ENCODE data around the gene RC3H2. TPM values are rescaled to one million over a fixed set of nuclear protein-coding genes. Genes with fewer than 3 reads are reported as not detected.

The RC3H2 gene
- total and polyA plus RNA-seq, 2 donors (not counting 1 experiment from before 2014, with no cell fraction given) = 35.7 to 43.1 TPM

DNA sequence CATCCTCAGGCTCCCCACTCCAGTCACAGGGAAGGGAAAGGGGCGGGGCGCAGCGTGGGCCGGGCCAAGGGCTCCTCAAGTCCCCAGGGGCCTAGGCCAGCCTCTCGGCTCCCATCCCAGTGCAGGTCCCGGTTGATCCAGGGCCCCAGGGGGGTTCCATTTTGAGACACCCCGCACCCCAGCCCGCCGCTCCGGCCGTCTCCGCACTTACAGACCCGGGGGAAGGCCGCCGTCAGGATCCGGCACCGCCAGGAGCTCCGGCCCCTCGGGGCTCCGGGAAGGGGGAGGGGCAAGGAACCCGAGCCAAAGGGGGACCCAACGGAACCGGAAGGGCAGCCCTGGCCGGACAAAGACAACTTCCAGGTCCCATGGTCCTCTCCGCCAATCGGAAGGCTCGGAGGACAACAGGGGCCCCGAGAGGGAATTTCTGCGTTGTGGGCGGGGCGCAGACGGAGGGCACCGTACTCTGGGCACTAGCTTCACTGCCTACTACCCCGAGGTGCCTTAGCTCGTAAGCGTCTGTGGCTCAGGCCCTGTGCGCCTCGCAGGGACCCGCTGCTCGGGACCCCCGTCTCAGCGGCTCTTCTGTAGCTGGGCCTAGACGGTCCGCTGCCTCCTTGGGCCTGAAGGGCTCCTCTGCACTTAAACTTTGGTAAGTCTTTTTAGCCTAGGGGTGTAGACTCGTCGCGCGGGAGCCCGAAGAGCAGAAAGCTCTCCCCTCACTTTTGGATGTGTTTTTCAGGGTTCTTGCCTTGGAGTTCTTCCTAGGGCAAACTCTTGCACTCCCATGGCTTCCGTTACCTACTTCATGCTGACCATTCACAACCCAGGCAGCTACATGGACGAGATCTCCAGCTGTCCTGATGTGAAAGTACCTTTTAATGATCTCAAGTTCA, 26.3 kb upstream of the RC3H2 start, which contains the start of gene ZBTB26:
Gene ZBTB26 (minus strand): TSS at position 287 of the 896 bp plus-strand sequence. CDS start 11,578 bp downstream, outside the sequence.
- no peaks in the 10 kb centered on the region for H3K27me3 ChIP-seq (ENCODE audit: control insufficient read depth, insufficient read depth, low read length)
- no peak for TF ChIP-seq EZH2 (IDR thresholded peaks at IDR 0.05; ENCODE audit: low read length, missing control alignments)
- TF ChIP-seq, protein P1, sequence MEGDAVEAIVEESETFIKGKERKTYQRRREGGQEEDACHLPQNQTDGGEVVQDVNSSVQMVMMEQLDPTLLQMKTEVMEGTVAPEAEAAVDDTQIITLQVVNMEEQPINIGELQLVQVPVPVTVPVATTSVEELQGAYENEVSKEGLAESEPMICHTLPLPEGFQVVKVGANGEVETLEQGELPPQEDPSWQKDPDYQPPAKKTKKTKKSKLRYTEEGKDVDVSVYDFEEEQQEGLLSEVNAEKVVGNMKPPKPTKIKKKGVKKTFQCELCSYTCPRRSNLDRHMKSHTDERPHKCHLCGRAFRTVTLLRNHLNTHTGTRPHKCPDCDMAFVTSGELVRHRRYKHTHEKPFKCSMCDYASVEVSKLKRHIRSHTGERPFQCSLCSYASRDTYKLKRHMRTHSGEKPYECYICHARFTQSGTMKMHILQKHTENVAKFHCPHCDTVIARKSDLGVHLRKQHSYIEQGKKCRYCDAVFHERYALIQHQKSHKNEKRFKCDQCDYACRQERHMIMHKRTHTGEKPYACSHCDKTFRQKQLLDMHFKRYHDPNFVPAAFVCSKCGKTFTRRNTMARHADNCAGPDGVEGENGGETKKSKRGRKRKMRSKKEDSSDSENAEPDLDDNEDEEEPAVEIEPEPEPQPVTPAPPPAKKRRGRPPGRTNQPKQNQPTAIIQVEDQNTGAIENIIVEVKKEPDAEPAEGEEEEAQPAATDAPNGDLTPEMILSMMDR (conservative IDR thresholded peaks at IDR 0.05 in 1 of 2, IDR thresholded peaks at IDR 0.05 in 1 of 2; ENCODE audit: low read depth in 1 of 2, low read length in 2 of 2) = no peak
- H3K36me3 ChIP-seq (ENCODE audit: control insufficient read depth, insufficient read depth, low read length) = no peaks in the 10 kb centered on the region
- H3K79me2 ChIP-seq (ENCODE audit: control insufficient read depth, insufficient read depth, low read length) = peaks cover 61% of the 10 kb centered on the region
- H3K4me3 ChIP-seq (replicated peaks in 1 of 4; ENCODE audit: control extremely low read depth in 1 of 4, insufficient read depth in 1 of 4, low read depth in 3 of 4, low read length in 4 of 4) = peak within 1 kb of the TSS; percentile 47 to 94 (median 76)
- H3K9ac ChIP-seq (ENCODE audit: insufficient read depth, low read length) = peak within 1 kb of the TSS; percentile 86
- H4K20me1 ChIP-seq (ENCODE audit: control insufficient read depth, extremely low read depth, insufficient read depth, low read length) = no peaks in the 10 kb centered on the region
- H3K9me3 ChIP-seq (ENCODE audit: control insufficient read depth, insufficient read depth, low read depth, low read length) = no peaks in the 10 kb centered on the region
- peaks cover 4% of the 10 kb centered on the region for H3K4me1 ChIP-seq (ENCODE audit: control insufficient read depth, extremely low read depth, insufficient read depth, low read length)
- peak; percentile 89 to 93 for DNase-seq (ENCODE audit: low read depth in 2 of 2)
- peak within 1 kb of the TSS; percentile 72 for H3K27ac ChIP-seq (ENCODE audit: insufficient read depth, low read length)
- H2AFZ ChIP-seq (ENCODE audit: low read length) = peak within 1 kb of the TSS; percentile 66
- peak within 1 kb of the TSS; percentile 90 for H3K4me2 ChIP-seq (ENCODE audit: extremely low read depth, insufficient read depth, low read length)

DNA sequence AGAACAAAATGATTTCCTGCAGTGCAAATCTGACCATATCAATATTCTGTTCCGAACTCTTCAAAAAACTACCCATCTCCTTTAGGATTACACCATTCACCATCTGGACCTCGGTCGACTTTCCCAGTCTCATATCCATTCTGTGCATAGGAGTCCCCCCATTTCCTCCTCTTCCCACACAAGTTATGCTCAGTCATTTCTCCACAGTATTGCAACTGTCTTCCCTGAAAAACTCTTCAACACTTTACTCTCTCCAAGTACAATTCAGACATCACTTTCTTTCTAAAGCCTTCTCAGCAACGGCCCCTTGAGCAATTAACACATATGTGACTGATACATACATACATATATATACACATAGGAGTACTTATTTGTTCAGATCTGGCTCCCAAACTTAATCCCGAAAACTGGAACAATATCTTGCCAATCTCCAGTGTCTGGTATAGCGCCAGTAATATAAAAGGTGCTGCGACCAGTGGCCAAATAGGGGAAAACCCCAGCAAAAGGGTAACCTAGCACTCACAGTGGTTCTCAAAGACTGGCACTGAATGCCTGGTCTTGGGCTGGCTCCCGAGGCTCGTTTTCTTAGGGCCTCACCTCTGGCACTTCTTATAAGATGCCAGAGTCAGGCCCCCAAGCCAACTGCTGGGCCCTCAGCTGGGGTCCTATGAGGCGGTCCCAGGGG, 25.5 kb upstream of the RC3H2 start:
- DNase-seq (ENCODE audit: low read depth in 2 of 2) = no peak
- H3K27me3 ChIP-seq (ENCODE audit: control insufficient read depth, insufficient read depth, low read length) = no peaks in the 10 kb centered on the region
- H3K4me2 ChIP-seq (ENCODE audit: extremely low read depth, insufficient read depth, low read length) = peak overlapping the region; percentile 90
- peak overlapping the region; percentile 29 for H2AFZ ChIP-seq (ENCODE audit: low read length)
- H3K9me3 ChIP-seq (ENCODE audit: control insufficient read depth, insufficient read depth, low read depth, low read length) = no peaks in the 10 kb centered on the region
- peak overlapping the region; percentile 47 to 94 (median 76) for H3K4me3 ChIP-seq (replicated peaks in 1 of 4; ENCODE audit: control extremely low read depth in 1 of 4, insufficient read depth in 1 of 4, low read depth in 3 of 4, low read length in 4 of 4)
- H3K27ac ChIP-seq (ENCODE audit: insufficient read depth, low read length) = peak overlapping the region; percentile 72
- TF ChIP-seq, protein P1 (conservative IDR thresholded peaks at IDR 0.05 in 1 of 2, IDR thresholded peaks at IDR 0.05 in 1 of 2; ENCODE audit: low read depth in 1 of 2, low read length in 2 of 2) = no peak
- no peak for TF ChIP-seq EZH2 (IDR thresholded peaks at IDR 0.05; ENCODE audit: low read length, missing control alignments)
- H4K20me1 ChIP-seq (ENCODE audit: control insufficient read depth, extremely low read depth, insufficient read depth, low read length) = no peaks in the 10 kb centered on the region
- H3K4me1 ChIP-seq (ENCODE audit: control insufficient read depth, extremely low read depth, insufficient read depth, low read length) = peaks cover 4% of the 10 kb centered on the region
- H3K9ac ChIP-seq (ENCODE audit: insufficient read depth, low read length) = peak overlapping the region; percentile 86
- H3K79me2 ChIP-seq (ENCODE audit: control insufficient read depth, insufficient read depth, low read length) = peaks cover 60% of the 10 kb centered on the region
- no peaks in the 10 kb centered on the region for H3K36me3 ChIP-seq (ENCODE audit: control insufficient read depth, insufficient read depth, low read length)

DNA sequence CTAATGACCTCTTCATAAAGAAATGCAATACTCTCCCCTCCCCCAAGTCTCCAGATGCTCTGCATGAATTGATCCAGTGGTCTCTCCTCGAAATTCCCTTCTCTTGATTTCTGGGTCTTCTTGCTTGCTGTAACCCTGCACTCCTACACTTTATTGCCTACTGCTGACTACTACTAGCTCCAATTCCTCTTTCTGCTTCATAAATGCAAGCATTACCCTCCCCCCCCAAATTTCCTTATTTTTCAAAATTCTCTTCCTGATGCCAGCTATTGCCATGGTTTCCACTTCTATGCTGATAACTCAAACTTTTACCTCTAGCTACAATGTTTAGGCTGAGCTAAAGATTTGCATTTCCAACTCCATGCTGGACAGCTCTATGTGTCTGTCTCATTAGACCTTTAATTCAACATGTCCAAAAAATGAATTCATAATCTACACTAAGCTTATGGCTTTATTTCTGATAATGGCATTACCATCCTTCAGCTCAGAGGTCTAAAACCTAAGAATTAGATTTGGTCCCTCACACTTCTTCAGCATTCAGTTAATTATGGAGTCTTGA, 24.7 kb upstream of the RC3H2 start:
- Histone ChIP-seq H3K4me1 (ENCODE audit: control insufficient read depth, extremely low read depth, insufficient read depth, low read length) (peaks cover 4% of the 10 kb centered on the region), H3K4me2 (ENCODE audit: extremely low read depth, insufficient read depth, low read length) (peak overlapping the region; percentile 90), H2AFZ (ENCODE audit: low read length) (no peak overlapping the region), H3K27me3 (ENCODE audit: control insufficient read depth, insufficient read depth, low read length) (no peaks in the 10 kb centered on the region), H3K36me3 (ENCODE audit: control insufficient read depth, insufficient read depth, low read length) (no peaks in the 10 kb centered on the region), H3K4me3 (replicated peaks in 1 of 4; ENCODE audit: control extremely low read depth in 1 of 4, insufficient read depth in 1 of 4, low read depth in 3 of 4, low read length in 4 of 4) (peak overlapping the region in 3 of 4 experiments; percentile 47 to 94 (median 86)), H3K9me3 (ENCODE audit: control insufficient read depth, insufficient read depth, low read depth, low read length) (no peaks in the 10 kb centered on the region), H3K79me2 (ENCODE audit: control insufficient read depth, insufficient read depth, low read length) (peaks cover 56% of the 10 kb centered on the region), H3K9ac (ENCODE audit: insufficient read depth, low read length) (no peak overlapping the region), H4K20me1 (ENCODE audit: control insufficient read depth, extremely low read depth, insufficient read depth, low read length) (no peaks in the 10 kb centered on the region), H3K27ac (ENCODE audit: insufficient read depth, low read length) (no peak overlapping the region)
- TF ChIP-seq, protein P1 (conservative IDR thresholded peaks at IDR 0.05 in 1 of 2, IDR thresholded peaks at IDR 0.05 in 1 of 2; ENCODE audit: low read depth in 1 of 2, low read length in 2 of 2) = no peak
- TF ChIP-seq EZH2 (IDR thresholded peaks at IDR 0.05; ENCODE audit: low read length, missing control alignments) = no peak
- DNase-seq (ENCODE audit: low read depth in 2 of 2) = no peak
